Right lobe of liver (tissue), 6 donors: ENCODE data around the gene ACVRL1. TPM values are rescaled to one million over a fixed set of nuclear protein-coding genes. Genes with fewer than 3 reads are reported as not detected.

ENCODE experiments used
- ATAC-seq, 4 donors: fragments of 200-7000 bp; cut with Tn5 transposase; one replicate each; pipeline ENCODE4 v1.9.1; 2020; ENCODE audit warnings: mild to moderate bottlenecking in 4 of 4, moderate library complexity in 4 of 4
- DNase-seq, 3 donors: peaks; one replicate each; pipeline ENCODE4 v3.0.0-alpha.2; 2020
- H3K27ac ChIP-seq, 3 donors: fragments of 200-600 bp; one replicate each; pipeline ENCODE4 v1.8.0; 2022
- H3K27me3 ChIP-seq, 2 donors: fragments of 200-600 bp; one replicate each; pipeline ENCODE4 v1.8.0; 2022
- H3K36me3 ChIP-seq, 4 donors: fragments of 200-600 bp; sonication (generic) in 1 of 4; one replicate each; pipeline versions ENCODE4 v1.5.1 to v1.8.0; 2017 to 2022; ENCODE audit warnings: control low read depth in 1 of 4
- H3K4me1 ChIP-seq, 4 donors: fragments of 200-600 bp; sonication (generic) in 1 of 4; one replicate each; pipeline versions ENCODE4 v1.5.1 to v1.8.0; 2017 to 2022; ENCODE audit warnings: control low read depth in 1 of 4
- H3K4me3 ChIP-seq, 3 donors: fragments of 200-600 bp; one replicate each; pipeline ENCODE4 v1.8.0; 2022
- H3K9me3 ChIP-seq, 4 donors: fragments of 200-600 bp; sonication (generic) in 1 of 4; one replicate each; pipeline versions ENCODE4 v1.5.1 to v1.8.0; 2017 to 2022; ENCODE audit warnings: control low read depth in 1 of 4
- CTCF ChIP-seq, 4 donors: fragments of 200-600 bp in 3 of 4; fragments of 450-650 bp in 1 of 4; IDR thresholded peaks; one replicate each; pipeline versions ENCODE4 v1.5.1 to v1.8.0; 2016 to 2022; ENCODE audit warnings: antibody characterized with exemption in 4 of 4, mild to moderate bottlenecking in 2 of 4
- POLR2A ChIP-seq: fragments of 450-650 bp; IDR thresholded peaks from one replicate; pipeline ENCODE4 v1.6.1; 2017; ENCODE audit warnings: antibody characterized with exemption, mild to moderate bottlenecking
- WGBS: methylation state at CpG from one replicate; pipeline ENCODE4 v1.1.6; 2018; ENCODE audit warnings: low coverage, low lambda C conversion rate; ENCODE audit not compliant: insufficient coverage; ENCODE audit errors: missing lambda C conversion rate; 5-methylcytosine and 5-hydroxymethylcytosine counted together
- intact Hi-C, 2 donors: fragments of 100-400 bp; cut with DNase I; formaldehyde crosslinking; loops; one replicate each; pipeline versions ENCODE4 v1.11.2 to v1.14.1; 2022
- total RNA-seq, 6 experiments: library from RNA; depleted of rRNA in 2 of 6; stranded (reverse); fragments of >200 nt in 2 of 6; fragmentation: NEBNext Ultra II Directional in 3 of 6; extraction: Animal tissue kit (Norgen Biotek cat#: 25700) in 3 of 6; gene quantifications; one replicate each; pipeline versions ENCODE4 v1.1.0 to v1.2.4, GENCODE V29; 2016 to 2023
- donor health status: DM: no; HTN: yes; CAD: no.
- donor health status: DM: no; HTN: no; CAD: no.
- donor health status: DM: no; HTN: no; CAD: no.
- donor health status: DM: no; HTN: yes; CAD: no.
- donor health status: DM: no; HTN: yes; CAD: no.

ACVRL1 gene
- total RNA-seq, 6 experiments from 2014 or later, result 2.9 to 10.7 (median 6.2) TPM

- H3K9me3 ChIP-seq, result no peaks in the 10 kb centered on the region
- peaks cover 0 to 6% (median 0%) of the 10 kb centered on the region in 4 donors for H3K4me1 ChIP-seq
- no peak for ATAC-seq
- no peaks in the 10 kb centered on the region for H3K27me3 ChIP-seq
- intact Hi-C loops, result no loop called here
- H3K4me3 ChIP-seq, result peak overlapping the region in 2 of 3 donors; percentile 38 to 48
- H3K36me3 ChIP-seq, result no peaks in the 10 kb centered on the region
- 47% methylated on average over 11 of the region's 23 CpGs for WGBS
- H3K27ac ChIP-seq, result peak overlapping the region in 2 of 3 donors; percentile 47 to 67
- DNase-seq, result no peak
- TF ChIP-seq CTCF (IDR thresholded peaks at IDR 0.05) (no peak), POLR2A (no peak)
Measured at GRCh38 chr12:51906430-51907082, 748 bp upstream of the ACVRL1 start.

- 40% methylated on average over 1 of the region's 7 CpGs for WGBS
Measured at GRCh38 chr12:51907856-51908425, 637 bp downstream of the ACVRL1 start.

DNA sequence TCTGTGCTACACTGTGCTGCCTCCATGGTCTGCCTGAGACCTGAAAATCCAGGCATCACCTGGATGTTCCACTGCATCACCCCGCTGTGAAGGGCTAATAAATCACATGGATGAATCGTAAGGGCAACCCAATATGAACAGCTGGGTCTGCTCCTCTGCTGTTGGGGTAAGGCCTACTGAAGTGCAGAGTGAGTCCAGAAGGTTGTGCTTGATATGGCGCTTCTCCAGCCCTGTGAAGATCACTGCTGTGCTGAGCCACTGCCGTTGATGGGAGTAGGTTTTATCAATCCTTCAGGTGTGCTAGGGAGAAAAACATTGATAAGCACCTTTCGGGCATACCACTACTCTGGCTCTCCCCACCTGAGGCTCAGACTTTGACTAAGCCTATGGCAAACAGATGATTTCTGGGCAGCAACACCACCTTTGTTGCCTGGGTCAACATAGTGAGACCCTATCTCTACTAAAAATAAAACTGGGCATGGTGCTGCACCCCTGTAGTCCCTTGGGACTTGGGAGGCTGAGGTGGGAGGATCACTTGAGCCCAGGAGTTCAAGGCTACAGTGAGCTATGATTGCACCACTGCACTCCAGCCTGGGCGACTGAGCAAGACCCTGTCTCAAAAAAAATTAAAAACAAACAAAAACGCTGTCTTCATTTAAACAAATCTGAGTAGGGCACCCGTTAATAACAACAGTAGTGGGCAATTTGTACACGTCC is 1.7 kb downstream of the ACVRL1 start:
- TF ChIP-seq POLR2A, result no peak
- no peak for TF ChIP-seq CTCF (IDR thresholded peaks at IDR 0.05)
- no peaks in the 10 kb centered on the region for H3K36me3 ChIP-seq
- DNase-seq, result no peak
- 79% methylated on average over 5 of the region's 9 CpGs for WGBS
- H3K9me3 ChIP-seq, result no peaks in the 10 kb centered on the region
- intact Hi-C loops, result no loop called here
- no peak for ATAC-seq
- H3K4me3 ChIP-seq, result no peak overlapping the region
- peaks cover 0 to 6% (median 0%) of the 10 kb centered on the region in 4 donors for H3K4me1 ChIP-seq
- H3K27ac ChIP-seq, result no peak overlapping the region
- no peaks in the 10 kb centered on the region for H3K27me3 ChIP-seq

More at GRCh38 chr12:51907856-51908425, 637 bp downstream of the ACVRL1 start:
- H3K4me1 ChIP-seq, result peaks cover 0 to 6% (median 0%) of the 10 kb centered on the region in 4 donors
- TF ChIP-seq CTCF (IDR thresholded peaks at IDR 0.05), result no peak
- TF ChIP-seq POLR2A, result no peak
- H3K36me3 ChIP-seq, result no peaks in the 10 kb centered on the region
- intact Hi-C loops, result no loop called here
- H3K9me3 ChIP-seq, result no peaks in the 10 kb centered on the region
- DNase-seq (no peak), ATAC-seq (no peak)
- H3K4me3 ChIP-seq, result peak overlapping the region; percentile 36 to 48 (median 38)
- H3K27ac ChIP-seq, result peak overlapping the region in 2 of 3 donors; percentile 47 to 67
- no peaks in the 10 kb centered on the region for H3K27me3 ChIP-seq

DNA sequence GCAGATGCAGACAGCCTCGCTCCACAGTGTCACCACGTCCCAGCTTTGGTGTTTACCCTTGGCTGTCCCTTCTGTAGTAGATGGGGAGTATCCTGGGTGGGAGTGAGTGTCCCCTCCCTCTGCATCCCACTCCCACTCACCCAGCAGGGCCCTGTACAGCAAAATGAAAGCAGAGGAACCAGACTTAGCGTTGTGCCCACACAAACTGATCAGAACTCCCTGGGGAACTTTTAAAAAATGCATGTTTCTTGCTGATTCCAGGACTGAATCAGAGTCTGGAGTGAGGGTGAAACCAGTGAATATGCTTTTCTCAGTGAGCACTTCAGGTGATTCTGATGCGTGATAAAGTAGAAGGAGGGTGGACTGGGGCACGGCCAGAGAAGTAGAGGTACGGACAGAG is 2.9 kb downstream of the ACVRL1 start:
- 82% methylated on average over 5 of the region's 6 CpGs for WGBS
- Histone ChIP-seq H3K9me3 (no peaks in the 10 kb centered on the region), H3K4me1 (peaks cover 0 to 6% (median 0%) of the 10 kb centered on the region in 4 donors), H3K27me3 (no peaks in the 10 kb centered on the region), H3K27ac (no peak overlapping the region), H3K36me3 (no peaks in the 10 kb centered on the region), H3K4me3 (no peak overlapping the region)
- DNase-seq, result peak in 1 of 3 donors; percentile 9
- ATAC-seq, result no peak
- intact Hi-C loops, result no loop called here
- TF ChIP-seq CTCF (IDR thresholded peaks at IDR 0.05) (no peak), POLR2A (no peak)
